NCI-H345 treated with DMSO at 0.1 percent for 48 hours (cell line): ENCODE results near the gene PPM1F.

Experiments
- DNase-seq: peaks from one replicate; lab custom pipeline; 2025; ENCODE audit not compliant: unreplicated experiment; lab: John Stamatoyannopoulos, UW

The PPM1F gene

GRCh38 chr22:21975854-21976345 lies 23.3 kb upstream of the PPM1F start:
- DNase-seq: no peak

- DNase-seq: no peak
Observed at GRCh38 chr22:21975273-21975672, 22.6 kb upstream of the PPM1F start.

GRCh38 chr22:21974058-21974649 lies 21.5 kb upstream of the PPM1F start:
- no peak for DNase-seq

- DNase-seq: no peak
Observed at GRCh38 chr22:21972806-21973205, 20.2 kb upstream of the PPM1F start.

GRCh38 chr22:21972293-21972779 lies 19.7 kb upstream of the PPM1F start:
- no peak for DNase-seq

- no peak for DNase-seq
Observed at GRCh38 chr22:21971858-21972275, 19.2 kb upstream of the PPM1F start.

GRCh38 chr22:21970800-21971617 lies 18.4 kb upstream of the PPM1F start:
- DNase-seq: no peak

GRCh38 chr22:21970037-21970799 lies 17.6 kb upstream of the PPM1F start:
- no peak for DNase-seq

GRCh38 chr22:21968452-21969129 lies 15.9 kb upstream of the PPM1F start:
- DNase-seq: no peak

GRCh38 chr22:21967693-21968271 lies 15.1 kb upstream of the PPM1F start:
- DNase-seq: no peak

GRCh38 chr22:21966643-21967516 lies 14.2 kb upstream of the PPM1F start:
- DNase-seq: no peak

GRCh38 chr22:21965762-21966288 lies 13.2 kb upstream of the PPM1F start:
- DNase-seq: no peak

- DNase-seq: no peak
Observed at GRCh38 chr22:21964918-21965484, 12.4 kb upstream of the PPM1F start.

GRCh38 chr22:21964234-21964633 lies 11.6 kb upstream of the PPM1F start:
- no peak for DNase-seq

GRCh38 chr22:21963790-21964211 lies 11.2 kb upstream of the PPM1F start:
- no peak for DNase-seq

- no peak for DNase-seq
Observed at GRCh38 chr22:21963286-21963685, 10.6 kb upstream of the PPM1F start.

GRCh38 chr22:21962655-21962949 lies 10.0 kb upstream of the PPM1F start:
- no peak for DNase-seq

GRCh38 chr22:21961886-21962654 lies 9.4 kb upstream of the PPM1F start:
- no peak for DNase-seq
